Stimulated activated CD4-positive, alpha-beta T cell treated with anti-CD3 and anti-CD28 coated beads, TNF-alpha, amount 100 ng/mL, for 24 hours (primary cell): ENCODE data around the gene FAM200A.
A peak's percentile ranks its signal among the peaks of the same experiment; 100 is the strongest.
"Not testable (repeated sequence)": the region's sequence is repeated elsewhere in the genome, so short reads cannot be mapped to it uniquely, and the experiment has no call there.

Source experiments
- DNase-seq, 3 experiments: peaks; one replicate each; pipeline ENCODE4 v3.0.0-alpha.2; 2020; ENCODE audit warnings: low read depth in 3 of 3

FAM200A gene

DNA sequence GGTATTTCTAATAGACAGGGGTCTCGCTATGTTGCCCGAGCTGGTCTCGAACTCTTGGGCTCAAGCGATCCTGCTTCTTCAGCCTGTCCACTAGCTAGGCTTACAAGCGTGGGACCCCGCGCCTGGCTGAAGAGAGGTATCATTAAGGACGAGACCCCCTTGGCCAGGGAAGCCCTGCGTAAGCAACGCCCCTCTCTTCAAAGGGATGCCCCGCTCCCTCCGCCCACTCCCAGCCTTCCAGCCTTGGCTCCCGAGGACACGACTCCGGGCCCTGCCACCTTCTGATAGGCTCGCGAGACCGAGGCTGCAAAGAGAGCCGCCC is 47.7 kb downstream of the FAM200A start:
- DNase-seq = no peak

DNA sequence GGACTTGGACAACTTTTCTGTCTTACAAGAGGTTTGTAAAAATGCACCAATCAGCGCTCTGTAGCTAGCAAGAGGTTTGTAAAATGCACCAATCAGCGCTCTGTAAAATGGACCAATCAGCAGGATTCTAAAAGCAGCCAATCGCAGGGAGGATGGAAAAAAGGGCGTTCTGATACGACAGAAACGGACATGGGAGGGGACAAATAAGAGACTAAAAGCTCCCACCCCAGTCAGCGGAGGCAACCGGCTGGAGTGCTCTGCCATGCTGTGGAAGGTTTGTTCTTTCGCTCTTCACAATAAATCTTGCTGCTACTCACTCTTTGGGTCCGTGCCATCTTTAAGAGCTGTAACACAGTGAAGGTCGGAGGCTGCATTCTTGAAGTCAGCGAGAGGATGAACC is 50.7 kb downstream of the FAM200A start:
- DNase-seq = not testable (repeated sequence)

DNA sequence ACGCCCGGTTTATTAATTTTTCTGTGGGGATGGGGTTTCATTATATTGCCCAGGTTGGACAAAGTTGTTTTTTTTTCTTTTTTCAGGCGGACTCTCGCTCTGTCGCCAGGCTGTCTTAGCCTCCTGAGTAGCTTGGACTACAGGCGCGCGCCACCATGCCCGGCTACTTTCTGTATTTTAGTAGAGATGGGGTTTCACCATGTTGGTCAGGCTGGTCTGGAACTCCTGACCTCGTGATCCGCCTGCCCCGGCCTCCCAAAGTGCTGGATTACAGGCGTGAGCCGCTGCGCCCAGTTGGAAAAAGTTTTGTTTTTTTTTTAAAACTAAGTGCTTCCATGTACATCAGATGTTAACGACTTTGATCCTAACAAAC is 51.3 kb downstream of the FAM200A start:
- DNase-seq = no peak

DNA sequence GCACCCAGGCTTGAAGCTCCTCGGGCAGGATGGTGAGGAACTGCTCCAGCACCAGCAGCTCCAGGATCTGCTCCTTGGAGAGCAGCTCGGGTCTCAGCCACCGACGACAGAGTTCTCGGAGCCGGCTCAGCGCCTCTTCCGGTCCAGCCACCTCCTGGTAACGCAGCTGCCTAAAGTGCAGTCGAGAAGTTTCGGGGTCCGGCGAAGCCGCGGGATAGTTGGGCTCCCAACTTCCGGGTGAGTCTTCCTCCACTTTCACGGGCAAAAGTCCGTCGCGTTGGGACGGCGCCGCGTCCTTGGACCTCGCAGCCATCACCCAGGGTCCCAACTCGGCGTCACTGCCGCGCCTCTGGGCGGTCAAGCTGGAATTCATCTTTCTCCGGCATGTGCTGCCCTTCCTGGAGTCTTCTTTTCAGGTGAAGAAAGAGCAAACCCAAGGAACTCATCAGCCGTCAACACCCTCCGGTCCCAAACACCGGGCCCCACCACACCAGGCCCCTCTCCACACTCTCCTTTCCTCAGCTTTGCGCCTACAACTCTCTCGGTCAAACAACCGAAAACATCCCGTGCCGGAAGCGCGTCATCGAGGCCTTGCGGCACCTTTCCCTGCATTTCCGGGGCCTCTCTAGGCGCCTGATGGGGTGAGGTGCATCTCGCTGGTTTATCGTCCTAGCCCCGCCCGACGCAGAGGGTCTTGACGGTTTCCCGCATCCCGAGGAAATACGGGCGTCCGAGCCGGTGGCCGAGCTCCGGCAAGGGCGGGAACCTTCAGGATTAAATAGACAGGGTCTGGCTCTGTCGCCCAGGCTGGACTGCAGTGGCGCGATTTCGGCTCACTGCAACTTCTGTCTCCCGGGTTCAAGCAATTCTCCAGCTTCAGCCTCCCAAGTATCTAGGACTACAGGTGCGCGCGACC is 51.9 kb downstream of the FAM200A start, which contains the start of gene ZNF394:
TSS of gene ZNF394 (minus strand) at position 561 of the 916 bp plus-strand sequence. CDS start at position 373, 188 bp downstream.
- DNase-seq = peak; percentile 80 to 87 (median 83)

DNA sequence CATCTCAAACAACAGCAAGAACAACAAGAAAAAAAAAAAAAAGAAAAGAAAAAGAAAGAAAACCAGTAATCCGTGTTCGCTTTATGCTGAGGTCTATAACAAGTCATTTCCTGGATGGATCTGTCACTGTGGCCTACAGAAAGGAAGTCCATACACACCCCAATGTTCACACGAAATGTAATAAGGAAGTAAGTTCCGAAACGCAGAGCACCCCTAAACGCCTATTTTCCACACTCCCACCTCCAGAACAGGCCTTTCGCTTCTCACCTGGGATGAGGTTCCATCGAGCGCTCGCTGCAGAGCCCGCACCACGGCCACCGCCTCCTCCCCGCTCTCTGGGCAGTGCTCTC is 52.6 kb downstream of the FAM200A start:
- no peak for DNase-seq

DNA sequence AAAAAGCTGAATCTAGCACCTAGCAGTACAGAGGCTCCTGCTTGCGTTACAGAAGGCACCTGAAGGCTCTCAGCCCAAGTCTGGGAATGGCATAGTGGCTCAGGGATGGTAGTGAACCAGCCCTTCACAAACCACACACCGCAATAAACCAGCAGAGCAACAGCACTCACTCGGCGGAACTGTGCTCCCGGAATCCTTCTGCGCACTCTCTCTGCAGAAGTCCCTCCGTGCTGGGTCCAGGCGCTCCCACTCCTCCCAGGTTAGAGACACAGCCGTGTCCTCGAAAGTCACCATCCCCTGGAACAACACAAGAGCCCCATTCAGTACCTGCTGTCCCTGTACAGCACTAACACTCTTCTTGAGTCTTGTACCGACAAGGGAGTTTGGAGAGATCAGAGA is 53.4 kb downstream of the FAM200A start:
- DNase-seq = no peak

DNA sequence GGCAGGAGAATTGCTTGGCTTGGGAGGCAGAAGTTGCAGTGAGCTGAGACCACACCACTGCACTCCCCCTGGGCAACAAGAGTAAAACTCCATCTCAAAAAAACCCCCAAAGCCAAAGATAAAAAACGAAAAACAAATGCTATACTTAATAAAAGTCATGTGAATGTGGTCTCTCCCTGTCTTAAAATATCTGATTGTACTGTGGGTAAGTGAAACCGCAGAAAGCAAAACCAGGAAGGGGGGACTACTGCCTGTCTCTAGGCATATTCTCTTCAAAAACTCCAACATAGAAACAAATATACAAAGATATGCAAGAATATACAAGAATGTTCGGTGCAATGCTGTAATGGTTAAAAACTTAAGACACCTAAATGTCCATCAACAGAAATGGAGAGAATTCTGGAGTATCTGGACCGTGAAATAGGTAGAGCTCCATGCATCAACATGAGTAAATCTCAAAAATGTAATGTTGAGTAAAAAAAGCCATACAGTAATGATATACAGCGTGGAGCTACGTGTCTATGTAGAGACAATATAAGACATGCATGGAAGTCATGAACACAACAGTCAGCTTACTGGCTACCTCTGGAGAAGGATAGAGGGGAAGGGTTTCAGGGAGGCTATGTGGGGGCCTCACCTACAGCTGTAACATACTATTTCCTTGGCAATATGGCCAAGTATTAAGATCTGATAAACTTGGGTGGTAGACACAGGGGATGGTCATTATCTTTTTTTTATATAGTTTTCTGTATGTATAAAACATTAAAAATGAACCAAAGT is 54.0 kb downstream of the FAM200A start:
- no peak for DNase-seq
